H1 (cell line): ENCODE measurements around the gene PRRX2. TPM values are rescaled to one million over a fixed set of nuclear protein-coding genes. Genes with fewer than 3 reads are reported as not detected.

ENCODE experiments used
- CTCF ChIA-PET: fragments of 300-600 bp; sonication (Branson Sonifier 250); formaldehyde crosslinking; loops from one replicate; lab custom pipeline; 2021; ENCODE audit not compliant: partially characterized antibody; lab: Charles Lee
- POLR2A ChIA-PET: fragments of 300-600 bp; sonication (Branson Sonifier 250); formaldehyde crosslinking; loops from one replicate; lab custom pipeline; 2021; ENCODE audit warnings: inconsistent platforms; ENCODE audit not compliant: partially characterized antibody; lab: Charles Lee
- DNase-seq, 2 experiments: peaks; one replicate each; pipeline versions ENCODE4 v3.0.0 to v3.0.0-alpha.2; 2010 to 2022; ENCODE audit warnings: low spot score in 2 of 2, low read depth in 1 of 2, mixed read lengths in 1 of 2
- FAIRE-seq: peaks from 2 replicates; lab custom pipeline; 2011; peaks lifted over from hg19 to GRCh38; lab: Jason Lieb, UNC
- H2AFZ ChIP-seq: 2 replicates; pipeline ENCODE4 v1.8.1; 2012; ENCODE audit warnings: low read length, inconsistent platforms
- H2AK5ac ChIP-seq: 2 replicates; pipeline ENCODE4 v1.6.1; 2013; ENCODE audit warnings: low read depth, low read length
- H2BK120ac ChIP-seq: replicated peaks from 2 replicates; pipeline ENCODE3; 2013; ENCODE audit warnings: low read depth, low read length, inconsistent platforms
- H2BK12ac ChIP-seq: 2 replicates; pipeline ENCODE4 v1.6.1; 2013; ENCODE audit warnings: low read depth, low read length
- H2BK15ac ChIP-seq: 2 replicates; pipeline ENCODE4 v1.6.1; 2013; ENCODE audit warnings: low read length
- H2BK20ac ChIP-seq: 2 replicates; pipeline ENCODE4 v1.6.1; 2013; ENCODE audit warnings: low read length
- H2BK5ac ChIP-seq: 2 replicates; pipeline ENCODE4 v1.6.1; 2013; ENCODE audit warnings: low read depth, low read length
- H3K14ac ChIP-seq: 2 replicates; pipeline ENCODE4 v1.6.1; 2013; ENCODE audit warnings: inconsistent platforms; ENCODE audit not compliant: insufficient read length
- H3K18ac ChIP-seq: 2 replicates; pipeline ENCODE4 v1.6.1; 2013; ENCODE audit warnings: low read length; ENCODE audit errors: extremely low read depth
- H3K23ac ChIP-seq: 2 replicates; pipeline ENCODE4 v1.6.1; 2013; ENCODE audit warnings: inconsistent platforms; ENCODE audit not compliant: insufficient read length
- H3K23me2 ChIP-seq: 2 replicates; pipeline ENCODE4 v1.6.1; 2013; ENCODE audit warnings: low read depth, low read length
- H3K27ac ChIP-seq: 2 replicates; pipeline ENCODE4 v1.6.1; 2011; ENCODE audit warnings: low read depth, low read length, inconsistent platforms
- H3K27me3 ChIP-seq, 4 experiments: replicated peaks in 1 of 4; 1 replicate in 1 of 4; 2 replicates in 3 of 4; pipeline versions ENCODE4 v1.6.1 to v1.8.1; 2011 to 2013; ENCODE audit warnings: low read length in 3 of 4, mild to moderate bottlenecking in 3 of 4, inconsistent platforms in 2 of 4, mixed read lengths in 2 of 4, moderate library complexity in 1 of 4; ENCODE audit not compliant: control insufficient read depth in 3 of 4, insufficient read depth in 3 of 4; ENCODE audit errors: extremely low read depth in 1 of 4
- H3K36me3 ChIP-seq, 4 experiments: 2 replicates each; pipeline versions ENCODE4 v1.6.1 to v1.8.1; 2011 to 2013; ENCODE audit warnings: mild to moderate bottlenecking in 4 of 4, low read length in 3 of 4, moderate library complexity in 2 of 4, control low read depth in 1 of 4, inconsistent platforms in 1 of 4; ENCODE audit not compliant: insufficient read depth in 4 of 4, control insufficient read depth in 2 of 4
- H3K4ac ChIP-seq: replicated peaks from 2 replicates; pipeline ENCODE3; 2013; ENCODE audit warnings: low read length, low read depth, mixed read lengths, inconsistent platforms; ENCODE audit not compliant: insufficient read length
- H3K4me1 ChIP-seq, 4 experiments: replicated peaks in 1 of 4; 1 replicate in 1 of 4; 2 replicates in 3 of 4; pipeline versions ENCODE4 v1.6.1 to v1.8.1; 2011 to 2013; ENCODE audit warnings: low read length in 3 of 4, inconsistent platforms in 2 of 4, mixed read lengths in 1 of 4; ENCODE audit not compliant: insufficient read depth in 4 of 4, control insufficient read depth in 3 of 4
- H3K4me2 ChIP-seq, 2 experiments: 2 replicates each; pipeline versions ENCODE4 v1.6.1 to v1.8.1; 2011 to 2013; ENCODE audit warnings: low read depth in 2 of 2, low read length in 2 of 2, control low read depth in 1 of 2, inconsistent platforms in 1 of 2, mild to moderate bottlenecking in 1 of 2; ENCODE audit not compliant: insufficient read depth in 1 of 2
- H3K4me3 ChIP-seq, 4 experiments: fragments of 200-600, 300-600 bp in 1 of 4; sonication (generic), shearing (Covaris generic), sonication (Bioruptor Twin) in 1 of 4; 2 replicates each; pipeline versions ENCODE4 v1.5.1 to v1.8.1; 2011 to 2016; ENCODE audit warnings: low read length in 4 of 4, low read depth in 3 of 4, control low read depth in 2 of 4, inconsistent platforms in 2 of 4, mild to moderate bottlenecking in 2 of 4, mixed read lengths in 1 of 4, moderate library complexity in 1 of 4; ENCODE audit not compliant: insufficient read depth in 2 of 4; ENCODE audit errors: extremely low read depth in 1 of 4
- H3K56ac ChIP-seq: replicated peaks from 2 replicates; pipeline ENCODE3; 2013; ENCODE audit warnings: low read depth, mild to moderate bottlenecking, mixed read lengths, low read length, inconsistent platforms; ENCODE audit not compliant: insufficient read length
- H3K79me1 ChIP-seq: 2 replicates; pipeline ENCODE4 v1.6.1; 2013; ENCODE audit warnings: low read depth, low read length, control low read depth
- H3K79me2 ChIP-seq, 2 experiments: 2 replicates each; pipeline versions ENCODE4 v1.6.1 to v1.8.1; 2012 to 2013; ENCODE audit warnings: low read length in 2 of 2, mild to moderate bottlenecking in 2 of 2, inconsistent platforms in 1 of 2; ENCODE audit not compliant: insufficient read depth in 2 of 2, control insufficient read depth in 1 of 2
- H3K9ac ChIP-seq, 4 experiments: replicated peaks in 1 of 4; 1 replicate in 1 of 4; 2 replicates in 3 of 4; pipeline versions ENCODE4 v1.6.1 to v1.8.1; 2011 to 2013; ENCODE audit warnings: low read depth in 3 of 4, low read length in 3 of 4, control low read depth in 2 of 4, mild to moderate bottlenecking in 2 of 4, moderate library complexity in 2 of 4, inconsistent platforms in 1 of 4; ENCODE audit errors: extremely low read depth in 1 of 4
- H3K9me3 ChIP-seq, 2 experiments: 2 replicates each; pipeline versions ENCODE4 v1.6.1 to v1.8.1; 2012 to 2013; ENCODE audit warnings: mild to moderate bottlenecking in 2 of 2, moderate library complexity in 2 of 2, control low read depth in 1 of 2, inconsistent platforms in 1 of 2, low read depth in 1 of 2, low read length in 1 of 2, mixed read lengths in 1 of 2; ENCODE audit not compliant: insufficient read depth in 2 of 2
- H4K20me1 ChIP-seq, 2 experiments: replicated peaks in 1 of 2; 2 replicates each; pipeline versions ENCODE3 to v1.8.1; 2011 to 2013; ENCODE audit warnings: inconsistent platforms in 2 of 2, low read length in 2 of 2, mild to moderate bottlenecking in 1 of 2; ENCODE audit not compliant: insufficient read depth in 2 of 2, control insufficient read depth in 1 of 2
- H4K5ac ChIP-seq: 2 replicates; pipeline ENCODE4 v1.6.1; 2013; ENCODE audit warnings: low read length, low read depth, mixed read lengths, inconsistent platforms; ENCODE audit not compliant: insufficient read length
- H4K8ac ChIP-seq: 2 replicates; pipeline ENCODE4 v1.8.0; 2013; ENCODE audit warnings: mild to moderate bottlenecking, moderate library complexity, low read length, inconsistent platforms; ENCODE audit not compliant: insufficient read depth; ENCODE audit errors: extremely low read depth
- H4K91ac ChIP-seq: replicated peaks from 2 replicates; pipeline ENCODE3; 2013; ENCODE audit warnings: low read length, mixed read lengths, inconsistent platforms; ENCODE audit not compliant: insufficient read length
- BCL11A ChIP-seq, 2 experiments: IDR thresholded peaks; one replicate each; pipeline ENCODE4 v1.6.1; 2011; ENCODE audit warnings: low read depth in 2 of 2, low read length in 2 of 2, mild to moderate bottlenecking in 2 of 2
- CBX8 ChIP-seq: fragments of 300-800, 300-1000 bp; sonication (generic); IDR thresholded peaks from 2 replicates; pipeline ENCODE4 v1.7.1; 2016; ENCODE audit warnings: low read depth, low read length, borderline replicate concordance
- CHD2 ChIP-seq: IDR thresholded peaks from 2 replicates; pipeline ENCODE4 v1.6.1; 2012; ENCODE audit warnings: low read length, improper control_type of control experiment
- GTF2F1 ChIP-seq: IDR thresholded peaks from 2 replicates; pipeline ENCODE4 v1.6.1; 2012; ENCODE audit warnings: low read depth, low read length, improper control_type of control experiment, borderline replicate concordance
- KDM5A ChIP-seq: fragments of 200-600 bp; IDR thresholded peaks from 2 replicates; pipeline ENCODE4 v1.7.1; 2012; ENCODE audit warnings: mild to moderate bottlenecking, low read length, inconsistent platforms, mixed read lengths
- NANOG ChIP-seq: IDR thresholded peaks from 2 replicates; pipeline ENCODE4 v1.6.1; 2011; ENCODE audit warnings: low read length, low read depth, mild to moderate bottlenecking, inconsistent platforms; ENCODE audit not compliant: insufficient read depth, poor library complexity, severe bottlenecking
- SIN3A ChIP-seq, 2 experiments: IDR thresholded peaks in 1 of 2; conservative IDR thresholded peaks in 1 of 2; 2 replicates each; pipeline ENCODE4 v1.6.1; 2011 to 2012; ENCODE audit warnings: low read length in 2 of 2, improper control_type of control experiment in 1 of 2, low read depth in 1 of 2, mild to moderate bottlenecking in 1 of 2
- SIX5 ChIP-seq: IDR thresholded peaks from 2 replicates; pipeline ENCODE4 v1.6.1; 2011; ENCODE audit warnings: mild to moderate bottlenecking, low read depth, low read length
- WGBS, 2 experiments: shearing (Covaris generic) in 1 of 2; methylation state at CpG; one replicate each; pipeline versions ENCODE4 v1.1.6 to v1.1.7; 2013 to 2015; ENCODE audit warnings: low lambda C conversion rate in 2 of 2, mixed read lengths in 2 of 2, inconsistent platforms in 1 of 2, low coverage in 1 of 2, missing lambda C conversion rate in 1 of 2; ENCODE audit not compliant: insufficient replicate concordance in 2 of 2, insufficient coverage in 1 of 2, insufficient read length in 1 of 2; ENCODE audit errors: extremely low coverage in 1 of 2, missing lambda C conversion rate in 1 of 2; 5-methylcytosine and 5-hydroxymethylcytosine counted together
- polyA plus RNA-seq, 7 experiments: library from polyadenylated mRNA; depleted of rRNA in 3 of 7; stranded (reverse) in 5 of 7; unstranded in 2 of 7; fragments of >200 nt in 5 of 7; fragments of 200-250 nt in 2 of 7; gene quantifications; 1 replicate in 5 of 7; 2 replicates in 1 of 7; 4 replicates in 1 of 7; pipeline versions ENCODE4 v1.2.1 to v1.2.3, GENCODE V29; 2011 to 2013; ENCODE audit warnings: missing spikeins in 2 of 7, mixed read lengths in 2 of 7
- total RNA-seq: library from RNA; stranded (reverse); fragmentation: NEBNext Ultra II Directional; extraction: Animal tissue kit (Norgen Biotek cat#: 25700); gene quantifications from 2 replicates; pipeline ENCODE4 v1.2.1, GENCODE V29; 2021
- TF ChIP-seq, protein P1 (sequence below): IDR thresholded peaks from 2 replicates; pipeline ENCODE4 v1.6.1; 2012; ENCODE audit warnings: inconsistent platforms

Gene PRRX2
- total and polyA plus RNA-seq, 2 of the 8 experiments (the other 6 are each of a cell fraction or from before 2014, with no cell fraction given), result 5.8 to 9.2 TPM

DNA sequence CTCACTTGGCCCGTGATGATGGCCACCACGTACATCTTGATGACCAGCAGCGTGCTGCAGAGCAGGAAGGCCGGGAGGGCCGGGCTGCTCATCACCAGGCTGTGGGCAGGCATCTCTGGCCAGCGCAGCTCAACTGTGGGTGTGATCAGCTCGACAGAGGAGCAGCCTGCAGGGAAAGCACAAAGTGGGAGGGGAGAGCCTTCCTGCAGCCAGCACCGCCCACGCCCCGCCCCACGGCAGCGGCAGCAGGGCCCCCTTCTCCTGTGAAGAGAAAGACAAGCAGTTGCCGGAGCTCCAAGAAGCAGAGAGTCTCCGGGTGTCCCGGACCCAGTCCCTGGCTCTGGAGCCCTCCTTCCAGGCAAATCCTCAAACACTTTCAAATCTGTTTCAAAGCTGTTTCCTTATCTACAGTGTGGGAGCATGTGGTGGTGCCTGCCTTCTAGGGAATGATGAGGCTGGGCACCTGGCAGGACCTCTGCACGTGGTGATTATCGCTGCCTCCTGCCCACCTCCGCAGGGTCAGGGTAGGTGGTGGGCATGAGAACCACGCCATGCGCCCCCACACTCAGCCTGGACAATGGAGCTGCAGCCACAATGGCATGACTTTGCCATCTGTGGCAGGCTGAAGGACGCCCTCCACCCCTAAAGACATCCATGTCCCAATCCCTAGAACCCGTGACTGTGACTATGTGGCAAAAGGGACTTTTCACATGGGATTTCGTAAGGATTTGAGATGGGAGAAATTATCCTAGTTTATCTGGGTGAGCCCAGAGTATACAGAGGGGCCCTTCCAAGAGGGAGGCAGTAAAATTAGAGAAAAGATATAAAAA lies 87.7 kb downstream of the PRRX2 start, which contains the start of gene PTGES:
Gene PTGES (minus strand): TSS at position 143 of the 830 bp plus-strand sequence. CDS start 30 bp downstream, at position 113.
- peak within 1 kb of the TSS; percentile 7 to 59; a peak in 3 of 4 replicates for H3K4me2 ChIP-seq
- DNase-seq (peak in 1 of 2 experiments; percentile 78), FAIRE-seq (no peak)
- H4K5ac ChIP-seq, result no peak within 1 kb of the TSS
- peak within 1 kb of the TSS; percentile 74 for H2AFZ ChIP-seq
- peak within 1 kb of the TSS; percentile 32; the same call in 1 of the 2 replicates for H3K18ac ChIP-seq
- no peak within 1 kb of the TSS; a peak in 1 of 7 replicates for H3K9ac ChIP-seq
- H3K4me3 ChIP-seq, result peak within 1 kb of the TSS in 2 of 4 experiments; percentile 15 to 23; a peak in 3 of 8 replicates
- 0 out of 2 replicates have a peak within 1 kb of the TSS, but pooled peaks have one; percentile 48 for H2BK20ac ChIP-seq
- peak within 1 kb of the TSS; percentile 88 for H4K8ac ChIP-seq
- H4K91ac ChIP-seq, result peak within 1 kb of the TSS; percentile 63
- no peak within 1 kb of the TSS for H2AK5ac ChIP-seq
- no peaks in the 10 kb centered on the region for H3K23me2 ChIP-seq
- no peak within 1 kb of the TSS for H3K23ac ChIP-seq
- H4K20me1 ChIP-seq, result no peaks in the 10 kb centered on the region
- ChIA-PET CTCF (interaction anchor here (0.6 to 6.4 kb wide), 8 partner anchors 10 to 610 kb away, joined by 3 to 49 read pairs (median 4); partner anchors contain the start of gene TOR1B), POLR2A (no interaction called here)
- no peak within 1 kb of the TSS; the same call in 1 of the 2 replicates for H2BK5ac ChIP-seq
- H3K27ac ChIP-seq, result no peak within 1 kb of the TSS
- H3K4ac ChIP-seq, result no peak within 1 kb of the TSS
- no peak within 1 kb of the TSS for H3K14ac ChIP-seq
- H3K56ac ChIP-seq, result no peak within 1 kb of the TSS
- peaks cover 0 to 12% (median 11%) of the 10 kb centered on the region in 4 experiments; a peak in 5 of 7 replicates for H3K4me1 ChIP-seq
- H3K79me1 ChIP-seq, result no peaks in the 10 kb centered on the region
- H2BK12ac ChIP-seq, result no peak within 1 kb of the TSS; the same call in 1 of the 2 replicates
- no peaks in the 10 kb centered on the region; a peak in 1 of 7 replicates for H3K27me3 ChIP-seq
- H3K79me2 ChIP-seq, result no peaks in the 10 kb centered on the region
- peak within 1 kb of the TSS; percentile 95 for H2BK15ac ChIP-seq
- no peak within 1 kb of the TSS for H2BK120ac ChIP-seq
- WGBS, 2 experiments, result 69% methylated on average over 18 of the region's 23 CpGs; no CpG with 5 or more reads in 1 of the 2 experiments
- no peaks in the 10 kb centered on the region for H3K36me3 ChIP-seq
- H3K9me3 ChIP-seq, result no peaks in the 10 kb centered on the region
- TF ChIP-seq SIX5, result no peak
- no peak for TF ChIP-seq CBX8
- TF ChIP-seq, protein P1, sequence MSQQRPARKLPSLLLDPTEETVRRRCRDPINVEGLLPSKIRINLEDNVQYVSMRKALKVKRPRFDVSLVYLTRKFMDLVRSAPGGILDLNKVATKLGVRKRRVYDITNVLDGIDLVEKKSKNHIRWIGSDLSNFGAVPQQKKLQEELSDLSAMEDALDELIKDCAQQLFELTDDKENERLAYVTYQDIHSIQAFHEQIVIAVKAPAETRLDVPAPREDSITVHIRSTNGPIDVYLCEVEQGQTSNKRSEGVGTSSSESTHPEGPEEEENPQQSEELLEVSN, result no peak
- TF ChIP-seq SIN3A (conservative IDR thresholded peaks at IDR 0.05 in 1 of 2, IDR thresholded peaks at IDR 0.05 in 1 of 2; ENCODE audit: low read depth in 1 of 2, low read length in 2 of 2), result no peak
- TF ChIP-seq KDM5A, result no peak
- no peak for TF ChIP-seq CHD2
- no peak for TF ChIP-seq GTF2F1
- TF ChIP-seq NANOG, result no peak
- no peak for TF ChIP-seq BCL11A (IDR thresholded peaks at IDR 0.05; ENCODE audit: low read depth in 2 of 2, low read length in 2 of 2)
